Measurements from ENCODE around the gene STMP1. TPM values are rescaled to one million over a fixed set of nuclear protein-coding genes. Genes with fewer than 3 reads are reported as not detected.

STMP1 gene
- total RNA-seq, 2 donors from 2014 or later = 11.9 to 13.4 TPM

GRCh38 chr7:135710417-135711138 is 48.3 kb downstream of the STMP1 start:
- Histone ChIP-seq H3K9me3 (no peaks in the 10 kb centered on the region), H3K4me1 (peaks cover 0 to 11% of the 10 kb centered on the region in 2 donors), H3K27me3 (no peaks in the 10 kb centered on the region), H3K36me3 (no peaks in the 10 kb centered on the region), H3K4me3 (no peak overlapping the region), H3K27ac (no peak overlapping the region)
- TF ChIP-seq, protein P1, sequence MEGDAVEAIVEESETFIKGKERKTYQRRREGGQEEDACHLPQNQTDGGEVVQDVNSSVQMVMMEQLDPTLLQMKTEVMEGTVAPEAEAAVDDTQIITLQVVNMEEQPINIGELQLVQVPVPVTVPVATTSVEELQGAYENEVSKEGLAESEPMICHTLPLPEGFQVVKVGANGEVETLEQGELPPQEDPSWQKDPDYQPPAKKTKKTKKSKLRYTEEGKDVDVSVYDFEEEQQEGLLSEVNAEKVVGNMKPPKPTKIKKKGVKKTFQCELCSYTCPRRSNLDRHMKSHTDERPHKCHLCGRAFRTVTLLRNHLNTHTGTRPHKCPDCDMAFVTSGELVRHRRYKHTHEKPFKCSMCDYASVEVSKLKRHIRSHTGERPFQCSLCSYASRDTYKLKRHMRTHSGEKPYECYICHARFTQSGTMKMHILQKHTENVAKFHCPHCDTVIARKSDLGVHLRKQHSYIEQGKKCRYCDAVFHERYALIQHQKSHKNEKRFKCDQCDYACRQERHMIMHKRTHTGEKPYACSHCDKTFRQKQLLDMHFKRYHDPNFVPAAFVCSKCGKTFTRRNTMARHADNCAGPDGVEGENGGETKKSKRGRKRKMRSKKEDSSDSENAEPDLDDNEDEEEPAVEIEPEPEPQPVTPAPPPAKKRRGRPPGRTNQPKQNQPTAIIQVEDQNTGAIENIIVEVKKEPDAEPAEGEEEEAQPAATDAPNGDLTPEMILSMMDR (IDR thresholded peaks at IDR 0.05) = peak; percentile 35 to 72
- no peak for DNase-seq (ENCODE audit: low spot score)

GRCh38 chr7:135711139-135711469 is 48.8 kb downstream of the STMP1 start:
- TF ChIP-seq, protein P1 (IDR thresholded peaks at IDR 0.05) = no peak
- Histone ChIP-seq H3K36me3 (no peaks in the 10 kb centered on the region), H3K27me3 (no peaks in the 10 kb centered on the region), H3K27ac (no peak overlapping the region), H3K4me3 (no peak overlapping the region), H3K4me1 (peaks cover 0 to 11% of the 10 kb centered on the region in 2 donors), H3K9me3 (no peaks in the 10 kb centered on the region)
- DNase-seq (ENCODE audit: low spot score) = no peak

DNA sequence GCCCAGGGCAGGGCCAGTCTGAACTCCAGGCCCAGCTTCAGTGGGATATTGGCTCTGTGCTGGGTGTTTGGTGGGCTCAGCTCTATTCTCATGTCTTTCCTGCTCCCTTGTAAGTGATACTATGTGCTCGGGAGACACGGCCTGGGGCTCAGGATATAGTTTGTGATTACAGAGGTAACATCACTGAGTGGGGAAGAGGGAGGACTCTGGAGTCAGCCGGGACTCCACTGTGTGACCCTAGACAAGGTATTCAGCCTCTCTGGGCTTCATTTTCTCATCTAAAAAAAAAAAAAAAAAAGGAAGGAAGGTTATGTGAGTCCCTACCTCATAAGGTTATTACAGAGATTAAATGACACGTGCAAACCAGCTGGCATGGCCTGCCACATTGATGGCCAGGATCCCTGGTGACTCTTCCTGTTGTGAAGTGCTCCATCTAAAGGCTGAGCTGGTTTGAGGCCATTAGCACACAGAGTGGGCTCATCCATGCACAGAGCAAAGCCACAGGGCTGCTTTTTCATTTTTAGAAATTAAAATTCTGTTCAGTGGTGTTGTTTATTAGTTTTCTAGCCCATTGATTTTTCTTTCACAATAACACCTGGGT is 50.0 kb downstream of the STMP1 start:
- TF ChIP-seq, protein P1 (IDR thresholded peaks at IDR 0.05) = no peak
- Histone ChIP-seq H3K27me3 (no peaks in the 10 kb centered on the region), H3K4me3 (no peak overlapping the region), H3K27ac (no peak overlapping the region), H3K4me1 (peaks cover 0 to 17% of the 10 kb centered on the region in 2 donors), H3K36me3 (no peaks in the 10 kb centered on the region), H3K9me3 (no peaks in the 10 kb centered on the region)
- DNase-seq (ENCODE audit: low spot score) = no peak

DNA sequence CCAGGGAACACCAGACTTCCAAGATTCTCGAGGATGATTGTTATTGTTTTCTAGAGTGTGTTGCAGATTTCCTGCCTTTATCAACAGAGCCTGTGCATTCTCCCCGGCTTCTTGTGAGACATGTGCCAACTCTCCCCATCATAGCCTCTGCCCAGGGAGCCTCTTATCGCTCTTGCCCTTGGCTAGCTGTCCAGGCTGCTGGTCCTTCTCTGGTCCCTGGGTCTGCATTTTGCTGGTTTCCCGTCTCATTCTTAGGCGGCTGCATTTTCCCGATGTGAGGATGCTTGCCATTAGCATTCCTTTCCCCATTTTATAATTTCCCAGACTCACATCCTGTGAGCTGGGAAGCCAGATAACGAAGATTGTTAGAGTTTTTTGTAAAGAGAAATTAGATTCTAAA is 50.5 kb downstream of the STMP1 start:
- Histone ChIP-seq H3K9me3 (no peaks in the 10 kb centered on the region), H3K27me3 (no peaks in the 10 kb centered on the region), H3K36me3 (no peaks in the 10 kb centered on the region), H3K27ac (no peak overlapping the region), H3K4me3 (no peak overlapping the region), H3K4me1 (peaks cover 0 to 21% of the 10 kb centered on the region in 2 donors)
- TF ChIP-seq, protein P1 (IDR thresholded peaks at IDR 0.05) = no peak
- no peak for DNase-seq (ENCODE audit: low spot score)

- DNase-seq (ENCODE audit: low spot score) = no peak
These were observed 51.6 kb downstream of the STMP1 start for GRCh38 chr7:135713836-135714470.

More at GRCh38 chr7:135713836-135714470, 51.6 kb downstream of the STMP1 start:
- peaks cover 0 to 22% of the 10 kb centered on the region in 2 donors for H3K4me1 ChIP-seq
- H3K36me3 ChIP-seq = no peaks in the 10 kb centered on the region
- H3K9me3 ChIP-seq = no peaks in the 10 kb centered on the region
- no peaks in the 10 kb centered on the region for H3K27me3 ChIP-seq
- no peak overlapping the region for H3K4me3 ChIP-seq
- TF ChIP-seq, protein P1 (IDR thresholded peaks at IDR 0.05) = no peak
- H3K27ac ChIP-seq = no peak overlapping the region
